ENCODE measurements around the gene TMPRSS13. TPM values are rescaled to one million over a fixed set of nuclear protein-coding genes. Genes with fewer than 3 reads are reported as not detected.

Gene TMPRSS13
- polyA plus RNA-seq, 2 of the 4 experiments (the other 2 are of a cell fraction): not detected

- ATAC-seq: peak in 1 of 2 experiments; percentile 58; a peak in 4 of 6 replicates
Observed at GRCh38 chr11:117876341-117877119, 52.7 kb downstream of the TMPRSS13 start, which contains the start of gene FXYD6. Gene FXYD6 (minus strand): TSS chr11:117876658. CDS start chr11:117842776, 33,882 bp downstream.

GRCh38 chr11:117876059-117876340 lies 53.2 kb downstream of the TMPRSS13 start:
- peak overlapping the region; percentile 47 for H3K4me3 ChIP-seq
- WGBS (ENCODE audit: missing lambda C conversion rate): 2% methylated on average over 9 of the region's 9 CpGs
- peak overlapping the region in 1 of 2 experiments; percentile 47; a peak in 2 of 6 replicates for H3K27ac ChIP-seq
- no peaks in the 10 kb centered on the region for H3K9me3 ChIP-seq
- CTCF ChIA-PET: interaction anchor here (1.0 to 1.7 kb wide), 2 partner anchors 32 to 69 kb away, joined by 4 read pairs; no protein-coding TSS in a partner anchor
- POLR2A ChIA-PET: no interaction called here
- TF ChIP-seq MAX (IDR thresholded peaks at IDR 0.05) (no peak), ZFP36 (IDR thresholded peaks at IDR 0.05; ENCODE audit: borderline replicate concordance, partially characterized antibody) (no peak), EP300 (IDR thresholded peaks at IDR 0.05) (no peak), ATOH8 (CRISPR knock-in tag; IDR thresholded peaks at IDR 0.05; ENCODE audit: low read depth) (no peak), HDAC2 (IDR thresholded peaks at IDR 0.05) (no peak)
- FAIRE-seq (no peak), DNase-seq (ENCODE audit: low read depth in 1 of 2, low spot score in 1 of 2) (no peak), ATAC-seq (peak in 1 of 2 experiments; percentile 24; a peak in 3 of 6 replicates)
- no peaks in the 10 kb centered on the region for H3K4me1 ChIP-seq
- H3K4me2 ChIP-seq: peak overlapping the region; percentile 90

More at GRCh38 chr11:117876341-117877119, 52.7 kb downstream of the TMPRSS13 start, which contains the start of gene FXYD6:
- peak within 1 kb of the TSS; percentile 90 for H3K4me2 ChIP-seq
- no peaks in the 10 kb centered on the region for H3K9me3 ChIP-seq
- no peak for FAIRE-seq
- WGBS (ENCODE audit: missing lambda C conversion rate): 8% methylated on average over 9 of the region's 63 CpGs
- POLR2A ChIA-PET: no interaction called here
- CTCF ChIA-PET: interaction anchor here (1.0 to 1.7 kb wide), 2 partner anchors 33 to 69 kb away, joined by 4 read pairs; no protein-coding TSS in a partner anchor
- H3K4me1 ChIP-seq: no peaks in the 10 kb centered on the region
- peak within 1 kb of the TSS in 1 of 2 experiments; percentile 47; a peak in 2 of 6 replicates for H3K27ac ChIP-seq
- TF ChIP-seq FOSB (CRISPR knock-in tag; IDR thresholded peaks at IDR 0.05) (no peak), RARB (CRISPR knock-in tag; IDR thresholded peaks at IDR 0.05) (no peak), ZC3H11A (IDR thresholded peaks at IDR 0.05) (no peak), CTCF (IDR thresholded peaks at IDR 0.05) (no peak), EP300 (IDR thresholded peaks at IDR 0.05) (no peak), ESRRA (IDR thresholded peaks at IDR 0.05; ENCODE audit: borderline replicate concordance, low read length) (no peak), REST (IDR thresholded peaks at IDR 0.05) (no peak)
- DNase-seq (ENCODE audit: low read depth in 1 of 2, low spot score in 1 of 2): no peak
- peak within 1 kb of the TSS; percentile 47 for H3K4me3 ChIP-seq

- FAIRE-seq: no peak
- POLR2A ChIA-PET: no interaction called here
- TF ChIP-seq RNF2 (IDR thresholded peaks at IDR 0.05; ENCODE audit: borderline replicate concordance, low read depth): no peak
- no peak for TF ChIP-seq RFX5 (IDR thresholded peaks at IDR 0.05)
- no peak for TF ChIP-seq E2F6 (IDR thresholded peaks at IDR 0.05; ENCODE audit: borderline replicate concordance, low read depth)
- TF ChIP-seq GATA3 (IDR thresholded peaks at IDR 0.05; ENCODE audit: borderline replicate concordance): no peak
- TF ChIP-seq REST (IDR thresholded peaks at IDR 0.05): no peak
- TF ChIP-seq EHF (CRISPR knock-in tag; IDR thresholded peaks at IDR 0.05): no peak
- TF ChIP-seq KDM1A (IDR thresholded peaks at IDR 0.05; ENCODE audit: low read depth): no peak
- TF ChIP-seq USF2 (IDR thresholded peaks at IDR 0.05): no peak
Observed at GRCh38 chr11:117875382-117876058, 53.7 kb downstream of the TMPRSS13 start.

More at GRCh38 chr11:117875382-117876058, 53.7 kb downstream of the TMPRSS13 start:
- CTCF ChIA-PET: interaction anchor here (1.7 kb wide), 1 partner anchor 68 kb away, joined by 4 read pairs; no protein-coding TSS in a partner anchor
- no peaks in the 10 kb centered on the region for H3K4me1 ChIP-seq
- H3K4me2 ChIP-seq: peak overlapping the region; percentile 90
- no peaks in the 10 kb centered on the region for H3K9me3 ChIP-seq
- WGBS (ENCODE audit: missing lambda C conversion rate): 46% methylated on average over 17 of the region's 20 CpGs
- peak in 1 of 2 experiments; percentile 26; a peak in 2 of 6 replicates for ATAC-seq
- H3K4me3 ChIP-seq: peak overlapping the region; percentile 47; the same call in 2 of the 3 replicates
- H3K27ac ChIP-seq: no peak overlapping the region
- DNase-seq (ENCODE audit: low read depth in 1 of 2, low spot score in 1 of 2): no peak

Measured in A549 (cell line).